Liver (tissue), 3 donors: Measurements from ENCODE around the gene TSC1.

ENCODE experiments used
- ATF3 ChIP-seq: IDR thresholded peaks from 2 replicates; pipeline ENCODE4 v1.6.1; 2016; ENCODE audit warnings: antibody characterized with exemption
- CTCF ChIP-seq: fragments of 150-350 bp; IDR thresholded peaks from 2 replicates; pipeline ENCODE4 v1.5.1; 2017; ENCODE audit warnings: improper control_type of control experiment, low read depth, low read length; ENCODE audit not compliant: missing input control
- EGR1 ChIP-seq, 2 donors: IDR thresholded peaks; 2 replicates each; pipeline ENCODE4 v1.6.1; 2016 to 2018; ENCODE audit warnings: antibody characterized with exemption in 2 of 2, low read depth in 2 of 2
- FOXA2 ChIP-seq: IDR thresholded peaks from 2 replicates; pipeline ENCODE4 v1.6.1; 2016; ENCODE audit warnings: antibody characterized with exemption
- GABPA ChIP-seq, 2 donors: IDR thresholded peaks in 1 of 2; conservative IDR thresholded peaks in 1 of 2; 2 replicates each; pipeline ENCODE4 v1.6.1; 2016; ENCODE audit warnings: antibody characterized with exemption in 2 of 2, mild to moderate bottlenecking in 1 of 2, moderate library complexity in 1 of 2
- HNF4G ChIP-seq: IDR thresholded peaks from 2 replicates; pipeline ENCODE4 v1.6.1; 2016; ENCODE audit warnings: antibody characterized with exemption
- JUND ChIP-seq, 2 donors: IDR thresholded peaks; 2 replicates each; pipeline ENCODE4 v1.6.1; 2016; ENCODE audit warnings: antibody characterized with exemption in 2 of 2
- MAX ChIP-seq: IDR thresholded peaks from 2 replicates; pipeline ENCODE4 v1.6.1; 2016; ENCODE audit warnings: antibody characterized with exemption
- RAD21 ChIP-seq, 2 donors: IDR thresholded peaks; 2 replicates each; pipeline ENCODE4 v1.6.1; 2016; ENCODE audit warnings: antibody characterized with exemption in 2 of 2, mild to moderate bottlenecking in 2 of 2
- REST ChIP-seq: IDR thresholded peaks from 2 replicates; pipeline ENCODE4 v1.6.1; 2016; ENCODE audit warnings: antibody characterized with exemption, mild to moderate bottlenecking
- RXRA ChIP-seq, 2 donors: IDR thresholded peaks; 2 replicates each; pipeline ENCODE4 v1.6.1; 2017 to 2018; ENCODE audit warnings: antibody characterized with exemption in 2 of 2, mild to moderate bottlenecking in 1 of 2
- TAF1 ChIP-seq: conservative IDR thresholded peaks from 2 replicates; pipeline ENCODE4 v1.6.1; 2016; ENCODE audit warnings: antibody characterized with exemption, mild to moderate bottlenecking
- YY1 ChIP-seq: IDR thresholded peaks from 2 replicates; pipeline ENCODE4 v1.6.1; 2016; ENCODE audit warnings: antibody characterized with exemption, mild to moderate bottlenecking
- ZBTB33 ChIP-seq: IDR thresholded peaks from 2 replicates; pipeline ENCODE4 v1.6.1; 2016; ENCODE audit warnings: antibody characterized with exemption
- donor health status: healthy.
- donor health status: healthy.

GRCh38 chr9:132864277-132864676 lies 80.1 kb downstream of the TSC1 start:
- TF ChIP-seq CTCF (no peak), TAF1 (no peak), MAX (no peak), HNF4G (no peak), ATF3 (no peak), ZBTB33 (no peak), YY1 (no peak), RXRA (IDR thresholded peaks at IDR 0.05) (no peak), GABPA (IDR thresholded peaks at IDR 0.05 in 1 of 2, conservative IDR thresholded peaks at IDR 0.05 in 1 of 2) (no peak), RAD21 (IDR thresholded peaks at IDR 0.05) (no peak), JUND (IDR thresholded peaks at IDR 0.05) (no peak), FOXA2 (no peak), REST (no peak), EGR1 (IDR thresholded peaks at IDR 0.05; ENCODE audit: low read depth in 2 of 2) (no peak)
